ENCODE measurements around the gene SLC25A46.
A peak's percentile ranks its signal among the peaks of the same experiment; 100 is the strongest.
"Not testable (repeated sequence)": the region's sequence is repeated elsewhere in the genome, so short reads cannot be mapped to it uniquely, and the experiment has no call there.

The SLC25A46 gene

DNA sequence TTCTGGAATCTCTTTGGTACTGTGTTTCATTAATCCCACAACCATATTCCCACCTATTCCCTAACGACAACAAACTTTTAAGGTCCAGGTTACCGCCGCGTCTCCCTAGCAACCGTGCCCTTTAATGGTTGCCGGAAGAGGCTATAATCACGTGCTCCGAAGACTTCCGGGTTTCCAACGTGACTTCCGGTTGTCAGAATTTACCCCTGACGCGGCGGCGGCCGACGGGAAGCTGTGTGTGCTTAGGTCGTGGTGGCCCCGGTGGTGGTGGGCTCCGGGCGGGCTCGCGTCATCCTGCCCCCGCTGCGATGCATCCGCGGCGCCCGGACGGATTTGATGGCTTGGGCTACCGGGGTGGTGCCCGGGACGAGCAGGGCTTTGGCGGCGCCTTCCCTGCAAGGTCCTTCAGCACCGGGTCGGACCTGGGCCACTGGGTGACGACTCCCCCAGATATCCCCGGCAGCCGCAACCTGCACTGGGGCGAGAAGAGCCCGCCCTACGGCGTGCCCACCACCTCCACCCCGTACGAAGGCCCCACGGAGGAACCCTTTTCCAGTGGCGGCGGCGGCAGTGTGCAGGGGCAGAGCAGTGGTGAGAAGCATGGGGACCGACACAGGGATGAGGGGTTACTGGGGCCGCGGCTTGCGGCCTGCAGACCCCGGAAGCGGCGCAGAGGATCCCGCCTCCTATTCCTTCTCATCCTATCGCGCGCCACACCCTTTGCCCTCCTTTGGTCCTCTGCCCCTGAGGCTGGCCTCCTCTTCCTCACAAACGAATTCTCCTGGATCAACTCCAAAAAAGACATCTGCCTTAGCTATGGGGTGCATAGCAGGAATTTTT lies at the start of gene SLC25A46:
Gene SLC25A46, plus strand, starts transcription at position 196 of the 840 bp plus-strand sequence. Its CDS starts 113 bp downstream, at position 309.
- peak; percentile 83 for DNase-seq

DNA sequence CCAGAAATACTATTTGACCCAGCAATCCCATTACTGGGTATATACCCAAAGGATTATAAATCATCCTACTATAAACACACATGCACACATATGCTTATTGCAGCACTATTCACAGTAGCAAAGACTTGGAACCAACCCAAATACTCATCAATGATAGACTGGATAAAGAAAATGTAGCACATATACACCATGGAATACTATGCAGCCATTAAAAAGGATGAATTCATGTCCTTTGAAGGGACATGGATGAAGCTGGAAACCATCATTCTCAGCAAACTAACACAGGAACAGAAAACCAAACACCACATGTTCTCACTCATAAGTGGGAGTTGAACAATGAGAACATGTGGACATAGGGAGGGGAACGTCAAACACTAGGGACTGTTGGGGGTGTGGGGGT lies 48.2 kb upstream of the SLC25A46 start:
- not testable (repeated sequence) for DNase-seq

DNA sequence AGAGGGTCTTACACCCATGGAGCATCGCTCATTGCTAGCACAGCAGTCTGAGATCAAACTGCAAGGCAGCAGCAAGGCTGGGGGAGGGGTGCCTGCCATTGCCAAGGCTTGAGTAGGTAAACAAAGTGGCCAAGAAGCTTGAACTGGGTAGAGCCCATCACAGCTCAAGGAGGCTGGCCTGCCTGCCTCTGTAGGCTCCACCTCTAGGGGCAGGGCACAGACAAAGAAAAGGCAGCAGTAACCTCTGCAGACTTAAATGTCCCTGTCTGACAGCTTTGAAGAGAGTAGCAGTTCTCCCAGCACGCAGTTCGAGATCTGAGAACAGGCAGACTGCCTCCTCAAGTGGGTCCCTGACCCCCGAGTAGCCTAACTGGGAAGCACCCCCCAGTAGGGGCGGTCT lies 46.1 kb upstream of the SLC25A46 start:
- DNase-seq: not testable (repeated sequence)

DNA sequence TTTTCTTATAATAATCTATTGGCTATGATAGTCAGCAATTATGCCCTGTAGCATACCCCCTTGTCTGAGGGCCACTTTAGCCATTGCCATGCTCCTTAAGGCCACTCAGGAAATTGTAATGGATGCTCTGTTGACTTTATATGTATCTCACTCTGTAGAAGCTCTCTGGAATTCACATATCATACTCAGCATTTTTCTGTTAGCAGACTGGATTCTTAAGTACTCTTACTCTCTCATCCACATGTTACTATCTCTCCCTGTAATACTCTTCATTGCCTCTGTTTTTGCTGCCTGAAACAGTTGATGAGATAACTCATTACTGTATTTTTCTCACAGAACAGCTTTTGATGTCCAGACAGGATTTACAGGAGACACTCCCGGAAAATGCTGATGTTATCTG lies 36.5 kb upstream of the SLC25A46 start:
- no peak for DNase-seq

DNA sequence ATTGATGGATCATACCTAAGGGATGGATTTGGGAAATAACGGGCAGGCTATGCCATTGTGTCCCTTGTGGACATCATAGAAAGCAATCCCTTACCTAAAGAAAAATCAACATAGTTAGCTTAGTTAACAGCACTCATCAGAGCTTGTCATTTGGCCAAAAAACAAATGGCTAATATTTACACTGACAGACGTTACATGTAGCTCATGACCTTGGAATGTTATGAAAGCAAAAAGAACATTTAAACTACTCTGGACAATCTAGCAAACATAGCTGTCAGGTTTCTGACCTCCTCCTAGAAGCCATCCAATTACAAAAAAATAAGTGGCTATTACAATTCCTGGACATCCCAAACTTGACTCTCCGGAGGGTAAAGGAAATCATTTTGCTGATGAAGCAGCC lies 36.1 kb upstream of the SLC25A46 start:
- DNase-seq: no peak

DNA sequence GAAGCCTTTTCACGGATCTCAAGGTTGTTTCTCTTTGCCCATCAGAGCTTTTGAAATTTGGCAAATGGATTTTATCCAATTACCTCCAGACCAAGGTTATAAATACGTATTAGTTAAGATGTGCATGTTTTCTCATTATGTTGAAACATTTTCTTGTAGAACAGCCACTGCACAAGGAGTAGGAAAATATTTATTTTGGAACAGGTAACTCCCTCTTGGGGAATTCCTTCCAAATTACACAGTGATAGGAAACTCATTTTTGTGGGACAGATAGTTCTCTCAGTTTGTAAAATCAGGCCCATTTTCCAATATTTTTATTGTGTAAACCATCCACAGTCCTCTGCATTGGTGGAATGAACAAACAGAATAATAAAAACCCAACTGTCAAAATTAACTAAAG lies 35.3 kb upstream of the SLC25A46 start:
- DNase-seq: no peak

DNA sequence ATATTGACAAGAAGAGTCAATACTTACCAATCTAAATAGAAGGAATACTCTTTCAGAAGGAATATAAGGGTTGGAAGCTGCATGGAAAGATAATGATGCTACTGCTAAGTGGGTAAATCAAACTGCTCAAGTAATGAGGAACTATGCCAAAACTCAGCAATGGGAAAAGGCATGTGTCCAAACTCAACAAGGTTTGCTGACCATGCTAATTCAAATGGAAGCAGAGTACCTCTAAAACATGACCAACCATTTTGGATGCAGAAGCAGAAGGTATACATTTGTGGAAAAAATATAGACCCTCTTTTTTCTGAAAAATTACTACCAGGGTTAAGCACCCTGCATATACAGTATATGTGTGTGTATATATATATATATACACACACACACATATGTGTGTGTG lies 33.5 kb upstream of the SLC25A46 start:
- no peak for DNase-seq

DNA sequence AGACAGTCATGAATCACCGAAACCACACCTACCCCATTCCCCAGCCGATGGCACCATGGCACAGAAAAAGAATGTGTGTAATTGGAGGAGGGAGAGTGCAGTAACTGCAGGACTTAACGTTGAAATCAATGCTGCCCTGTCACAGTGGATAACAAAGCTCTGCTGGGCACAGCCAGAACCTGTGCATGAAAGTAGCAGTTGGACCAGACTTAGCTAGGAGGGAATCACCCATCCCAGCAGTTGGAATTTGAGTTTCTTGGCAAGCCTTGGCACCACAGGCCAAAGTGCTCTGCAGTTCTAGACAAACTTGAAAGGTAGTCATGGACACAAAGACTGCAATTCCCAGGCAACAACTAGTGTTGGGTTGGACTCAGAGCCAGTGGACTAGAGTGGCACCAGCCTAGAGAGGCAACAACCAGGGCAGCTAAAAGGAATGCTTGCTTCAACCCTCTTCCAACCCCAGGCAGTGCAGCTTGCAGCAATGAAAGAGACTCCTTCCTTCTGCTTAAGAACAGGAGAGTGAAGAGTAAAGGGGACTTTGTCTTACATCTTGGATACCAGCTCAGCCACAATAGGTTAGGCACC lies 31.5 kb upstream of the SLC25A46 start:
- no peak for DNase-seq

DNA sequence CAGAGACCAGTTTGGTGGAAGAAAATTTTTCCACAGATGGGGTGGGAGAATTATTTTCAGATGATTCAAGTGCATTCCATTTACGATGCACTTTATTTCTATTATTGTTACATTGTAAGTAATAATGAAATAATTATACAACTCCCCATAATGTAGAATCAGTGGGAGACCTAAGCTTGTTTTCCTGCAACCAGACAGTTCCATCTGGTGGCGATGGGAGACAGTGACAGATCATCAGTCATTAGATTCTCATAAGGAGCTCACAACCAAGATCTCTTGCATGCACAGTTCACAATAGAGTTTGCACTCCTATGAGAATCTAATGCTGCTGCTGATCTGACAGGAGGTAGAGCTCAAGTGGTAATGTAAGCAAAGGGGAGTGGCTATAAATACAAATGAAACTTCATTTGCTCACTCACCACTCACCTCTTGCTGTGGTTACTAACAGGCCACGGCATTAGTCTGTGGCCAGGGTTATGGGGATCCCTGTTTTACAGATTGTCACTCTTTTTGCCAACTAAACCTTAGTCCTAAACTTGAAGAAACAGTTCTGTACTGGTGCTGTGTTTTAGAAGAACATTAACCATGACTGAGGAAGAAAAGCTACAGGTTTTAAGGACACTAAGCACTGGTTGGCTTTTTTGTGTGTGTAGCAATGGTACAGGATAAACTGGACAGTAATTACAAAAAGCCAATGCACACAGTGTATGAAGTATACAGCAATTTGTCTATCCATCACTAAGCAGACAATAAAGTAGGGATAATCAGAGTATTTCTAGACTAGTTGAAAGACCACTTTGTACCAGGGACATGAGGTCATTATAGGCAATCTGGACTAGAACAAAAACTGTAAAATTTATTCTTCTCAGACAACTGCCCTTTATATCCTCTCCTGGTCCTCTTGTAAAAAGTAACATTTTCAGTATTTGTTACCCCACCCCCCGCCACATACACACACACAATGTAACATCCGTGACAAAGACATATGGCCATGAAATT lies 22.3 kb upstream of the SLC25A46 start:
- no peak for DNase-seq

DNA sequence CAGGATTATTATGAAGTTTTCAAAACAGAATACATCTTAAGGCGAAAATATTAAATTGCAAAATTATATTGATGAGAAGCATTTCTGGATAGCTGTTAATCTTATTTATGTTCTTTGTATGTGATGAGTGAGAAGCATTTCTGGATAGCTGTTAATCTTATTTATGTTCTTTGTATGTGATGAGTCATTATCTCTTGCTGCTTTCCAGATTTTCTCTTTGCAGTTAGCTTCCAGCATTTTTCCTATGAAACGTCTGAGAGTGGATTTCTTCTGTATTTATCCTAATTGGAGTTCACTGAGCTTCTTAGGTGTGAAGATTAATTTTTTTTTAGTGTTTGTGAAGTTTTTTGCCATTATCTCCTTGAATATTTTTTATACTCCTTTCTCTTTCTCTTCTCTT lies 20.5 kb upstream of the SLC25A46 start:
- no peak for DNase-seq

DNA sequence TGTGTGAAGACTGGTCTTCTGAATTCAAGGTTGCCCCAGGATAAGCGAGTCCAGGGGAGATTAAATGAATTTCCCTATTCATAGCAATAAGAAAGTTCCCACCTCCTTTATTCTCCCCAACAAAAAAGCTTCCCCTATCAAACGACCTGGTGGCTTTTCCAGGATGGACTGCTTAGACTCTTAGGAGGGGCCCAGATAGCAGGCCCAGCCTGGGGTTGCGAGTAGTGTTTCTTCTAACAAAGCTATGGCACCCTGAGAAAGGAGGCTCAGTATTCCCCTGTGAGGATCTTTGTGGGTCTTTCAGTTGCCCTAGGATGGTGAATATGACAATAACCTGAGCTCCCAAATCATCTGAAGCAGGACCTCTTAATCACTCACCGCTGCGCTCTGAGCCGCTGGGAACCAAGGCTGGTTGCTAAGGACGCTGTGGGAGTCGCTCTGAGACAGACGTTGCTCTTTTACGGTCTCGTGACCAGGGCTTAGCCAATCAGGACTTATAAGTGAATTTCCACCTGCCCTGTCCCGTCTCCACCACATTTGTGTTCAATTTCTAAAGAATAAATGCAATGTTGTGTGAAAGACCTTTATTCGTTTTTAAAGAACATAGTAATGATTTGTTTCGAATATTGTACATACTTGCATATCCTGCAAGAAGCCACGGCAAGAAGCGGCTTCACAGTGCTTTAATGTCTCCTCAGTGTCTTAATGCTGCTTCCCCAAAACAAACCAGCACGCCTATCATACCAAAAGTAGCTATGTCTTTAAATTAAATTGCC lies 12.4 kb upstream of the SLC25A46 start, which contains the start of gene TMEM232:
Gene TMEM232, minus strand, starts transcription at position 423 of the 776 bp plus-strand sequence. CDS start 59,319 bp downstream, outside the sequence.
- DNase-seq: no peak

DNA sequence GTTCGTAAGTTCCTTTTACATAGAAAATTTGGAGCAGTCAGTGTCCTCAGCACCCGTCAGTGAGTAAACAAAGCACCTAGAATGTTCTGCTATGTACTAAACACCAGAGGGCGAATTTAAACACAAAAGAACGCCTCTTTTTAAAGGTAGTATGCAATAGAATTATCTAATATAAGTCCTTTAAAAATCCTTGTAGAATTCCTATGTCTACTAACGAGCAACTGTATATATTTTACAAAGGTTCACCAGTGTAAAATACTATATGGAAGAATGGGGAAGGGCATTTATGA lies 11.8 kb upstream of the SLC25A46 start:
- no peak for DNase-seq

DNA sequence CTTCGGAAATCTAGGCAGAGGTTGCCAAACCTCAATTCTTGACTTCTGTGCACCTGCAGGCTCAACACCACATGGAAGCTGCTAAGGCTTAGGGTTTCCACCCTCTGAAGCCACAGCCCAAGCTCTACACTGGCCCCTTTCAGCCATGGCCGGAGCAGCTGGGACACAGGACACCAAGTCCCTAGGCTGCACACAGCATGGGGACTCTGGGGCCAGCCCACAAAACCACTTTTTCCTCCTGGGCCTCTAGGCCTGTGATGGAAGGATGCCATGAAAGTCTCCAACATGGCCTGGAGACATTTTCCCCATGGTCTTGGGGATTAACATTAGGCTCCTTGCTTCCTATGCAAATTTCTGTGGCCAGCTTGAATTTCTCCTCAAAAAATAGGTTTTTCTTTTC lies 7.3 kb upstream of the SLC25A46 start:
- not testable (repeated sequence) for DNase-seq

DNA sequence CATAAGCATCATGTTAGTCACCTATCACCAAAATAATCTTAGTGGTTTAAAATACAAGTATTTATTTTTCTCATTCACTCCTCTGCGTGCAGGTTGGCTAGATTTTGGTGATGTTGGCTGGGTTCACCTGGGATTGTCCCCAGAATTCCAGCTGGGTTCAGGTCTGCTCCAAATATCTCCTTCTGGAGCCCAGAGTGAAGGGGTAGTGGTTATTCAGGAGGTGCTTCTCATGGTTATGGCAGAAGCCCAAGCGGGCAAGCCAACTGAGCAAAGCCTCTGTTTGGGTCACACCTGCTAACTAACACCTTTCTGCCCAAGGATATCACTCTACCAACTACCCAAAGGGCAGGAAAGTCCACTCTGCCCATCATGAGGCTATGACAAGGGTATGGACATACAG lies 4.7 kb upstream of the SLC25A46 start:
- DNase-seq: no peak

DNA sequence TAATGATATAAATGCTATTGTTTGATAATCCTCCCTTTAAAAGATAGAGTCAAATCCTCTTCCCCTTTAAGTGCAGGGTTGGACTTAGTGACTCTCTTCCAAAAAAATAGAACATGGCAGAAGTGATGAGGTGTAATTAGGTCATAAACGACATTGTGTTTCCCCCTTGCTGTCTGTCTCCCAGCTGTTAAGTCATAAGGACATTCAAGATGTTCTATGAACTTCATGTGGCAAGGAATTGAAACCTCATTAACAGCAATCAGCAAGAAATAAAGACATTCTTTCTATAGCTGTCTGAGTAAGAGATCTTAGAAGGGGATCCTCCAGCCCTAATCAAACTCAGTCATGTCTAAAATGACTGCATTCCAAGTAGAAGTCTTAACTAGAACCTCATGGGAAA lies 3.3 kb upstream of the SLC25A46 start:
- no peak for DNase-seq

DNA sequence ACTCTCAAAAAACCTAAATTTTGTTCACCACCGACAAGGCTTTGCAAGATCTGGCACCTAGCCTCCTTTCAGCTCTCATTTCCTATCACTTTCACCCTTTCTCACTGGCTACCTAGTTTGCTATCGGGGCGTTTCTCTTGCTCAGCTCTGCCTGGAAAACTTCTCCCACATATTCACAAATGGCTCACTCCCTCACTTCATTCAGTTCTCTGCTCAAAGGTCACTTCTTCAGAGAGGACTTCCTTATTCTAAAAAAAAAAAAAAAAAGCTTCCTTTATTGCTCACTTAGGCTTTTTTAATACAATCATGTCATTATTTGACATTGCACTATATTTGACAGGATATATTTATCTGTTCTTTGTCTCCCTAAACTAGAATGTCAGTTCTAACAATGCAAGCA lies 2.1 kb upstream of the SLC25A46 start:
- DNase-seq: no peak

DNA sequence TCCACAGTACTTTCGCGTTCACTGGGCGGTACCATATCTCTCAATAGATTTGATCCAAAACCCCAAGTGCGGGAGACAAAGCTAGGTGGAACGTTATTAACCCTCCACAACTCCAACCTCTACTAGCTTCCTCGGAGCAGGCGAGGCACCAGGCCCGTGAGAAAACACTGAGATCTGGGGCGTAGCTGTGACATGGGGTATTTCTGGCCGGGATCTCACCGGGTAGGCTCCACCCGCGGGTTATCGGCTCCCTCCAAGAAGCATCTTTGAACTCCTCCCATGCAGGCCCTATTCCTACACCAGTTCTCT lies 350 bp upstream of the SLC25A46 start:
- DNase-seq: peak; percentile 66

DNA sequence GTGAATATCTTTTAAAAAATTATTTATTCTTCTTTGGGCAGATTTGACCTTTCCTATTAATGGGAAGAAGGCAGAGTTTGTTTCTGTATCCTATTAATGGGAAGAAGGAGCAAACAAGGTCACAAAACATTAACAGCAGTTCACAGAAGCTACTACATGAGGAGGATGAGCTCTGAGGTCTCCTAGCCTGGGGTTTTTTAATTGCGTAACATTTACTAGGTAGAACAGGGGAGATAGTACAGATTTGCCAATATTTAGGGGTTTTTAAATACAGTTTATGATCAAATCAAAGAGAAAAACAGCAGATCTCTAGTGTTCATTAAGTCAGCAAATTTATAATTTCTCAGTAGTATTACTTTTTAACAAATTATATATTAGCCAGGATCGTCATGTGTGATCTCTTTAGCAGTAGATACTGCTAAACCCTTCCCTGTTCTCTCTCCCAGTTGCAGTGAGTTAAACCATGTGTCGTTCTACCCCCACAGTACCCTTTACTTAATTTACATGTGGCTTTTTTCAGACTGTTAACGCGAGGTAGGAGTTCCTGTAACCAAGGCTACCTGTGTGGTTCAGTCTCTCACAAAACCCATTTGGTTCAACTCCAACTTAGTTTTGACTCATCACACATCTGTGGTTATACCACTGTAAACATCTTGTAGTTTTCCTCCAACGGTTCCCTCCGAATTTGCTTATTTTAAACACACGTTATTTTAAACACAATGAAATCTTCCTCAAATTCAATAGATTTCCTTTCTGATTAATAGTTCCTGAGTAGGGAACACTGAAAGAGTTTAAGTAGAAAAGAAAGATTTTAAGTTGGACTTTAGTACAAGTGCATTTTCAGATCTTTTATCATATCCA lies 13.3 kb downstream of the SLC25A46 start:
- no peak for DNase-seq

DNA sequence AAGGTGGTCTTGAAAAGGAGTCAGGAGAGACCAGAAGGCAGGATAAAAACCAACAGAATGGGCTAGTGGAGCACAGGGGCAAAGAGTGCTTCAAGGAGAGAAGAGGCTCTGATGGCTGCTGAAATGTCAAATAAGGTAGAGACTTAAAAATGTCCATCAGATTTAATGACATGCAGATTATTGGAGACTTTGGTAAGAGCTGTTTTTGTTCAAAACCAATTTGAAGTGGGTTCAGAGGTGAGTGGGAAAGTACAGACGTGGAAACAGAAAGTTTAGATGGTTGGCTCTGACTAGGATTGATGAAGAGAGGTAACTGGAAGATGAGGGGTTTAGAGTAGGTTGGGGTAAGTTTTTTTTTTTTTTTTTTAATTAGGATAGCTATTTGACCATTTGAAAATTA lies 14.1 kb downstream of the SLC25A46 start:
- no peak for DNase-seq

DNA sequence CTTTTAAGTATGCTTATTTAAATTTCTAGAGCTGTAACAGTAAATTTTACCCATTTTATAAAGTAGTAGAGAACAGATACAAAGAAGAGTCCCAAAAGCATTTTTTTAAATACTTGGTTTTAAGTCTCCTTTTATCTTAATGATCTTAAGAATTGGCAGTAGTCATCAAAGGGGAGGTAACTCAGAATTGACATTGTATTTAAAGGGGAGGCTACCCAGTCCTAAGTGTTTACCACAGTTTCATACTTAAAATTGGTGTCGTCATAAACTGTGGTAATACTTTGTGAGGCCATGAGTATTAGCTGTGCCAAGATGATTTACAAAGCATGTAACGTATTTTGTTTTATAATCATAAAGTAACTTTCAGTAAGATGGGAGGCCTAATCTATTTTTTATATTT lies 14.8 kb downstream of the SLC25A46 start:
- no peak for DNase-seq

DNA sequence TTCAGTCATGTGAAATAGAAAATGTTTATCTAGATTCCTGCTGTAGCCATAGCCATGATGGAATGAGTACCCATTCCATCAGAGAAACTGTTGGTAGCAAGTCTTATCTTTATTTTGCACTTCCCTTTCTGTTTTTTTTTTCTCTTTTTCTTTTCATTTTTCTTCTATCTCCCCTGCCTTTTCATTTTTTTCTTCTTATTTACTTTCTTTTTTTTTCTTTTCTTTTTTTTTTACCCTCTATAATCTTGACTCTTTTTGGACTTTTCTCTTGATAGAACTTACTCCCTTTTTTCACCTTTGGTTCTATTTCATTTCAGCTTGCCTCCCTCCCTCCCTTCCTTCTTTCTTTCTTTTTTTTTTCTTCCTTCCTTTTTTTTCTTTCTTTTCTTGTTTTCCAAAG lies 15.4 kb downstream of the SLC25A46 start:
- no peak for DNase-seq
